ENCODE measurements around the gene PTH1R. TPM values are rescaled to one million over a fixed set of nuclear protein-coding genes. Genes with fewer than 3 reads are reported as not detected.

PTH1R gene
- total RNA-seq, 4 donors from 2014 or later, result 1.1 to 4.2 (median 3.0) TPM

GRCh38 chr3:46944191-46944590 is 66.7 kb downstream of the PTH1R start:
- TF ChIP-seq, protein P1, sequence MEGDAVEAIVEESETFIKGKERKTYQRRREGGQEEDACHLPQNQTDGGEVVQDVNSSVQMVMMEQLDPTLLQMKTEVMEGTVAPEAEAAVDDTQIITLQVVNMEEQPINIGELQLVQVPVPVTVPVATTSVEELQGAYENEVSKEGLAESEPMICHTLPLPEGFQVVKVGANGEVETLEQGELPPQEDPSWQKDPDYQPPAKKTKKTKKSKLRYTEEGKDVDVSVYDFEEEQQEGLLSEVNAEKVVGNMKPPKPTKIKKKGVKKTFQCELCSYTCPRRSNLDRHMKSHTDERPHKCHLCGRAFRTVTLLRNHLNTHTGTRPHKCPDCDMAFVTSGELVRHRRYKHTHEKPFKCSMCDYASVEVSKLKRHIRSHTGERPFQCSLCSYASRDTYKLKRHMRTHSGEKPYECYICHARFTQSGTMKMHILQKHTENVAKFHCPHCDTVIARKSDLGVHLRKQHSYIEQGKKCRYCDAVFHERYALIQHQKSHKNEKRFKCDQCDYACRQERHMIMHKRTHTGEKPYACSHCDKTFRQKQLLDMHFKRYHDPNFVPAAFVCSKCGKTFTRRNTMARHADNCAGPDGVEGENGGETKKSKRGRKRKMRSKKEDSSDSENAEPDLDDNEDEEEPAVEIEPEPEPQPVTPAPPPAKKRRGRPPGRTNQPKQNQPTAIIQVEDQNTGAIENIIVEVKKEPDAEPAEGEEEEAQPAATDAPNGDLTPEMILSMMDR (IDR thresholded peaks at IDR 0.05), result no peak
- TF ChIP-seq POLR2AphosphoS5 (IDR thresholded peaks at IDR 0.05) (no peak), EP300 (IDR thresholded peaks at IDR 0.05) (no peak), POLR2A (IDR thresholded peaks at IDR 0.05) (no peak)
- H3K27me3 ChIP-seq, result no peaks in the 10 kb centered on the region
- peak overlapping the region; percentile 34 for H3K27ac ChIP-seq
- DNase-seq (ENCODE audit: low spot score in 2 of 2), result no peak
- no peaks in the 10 kb centered on the region for H3K9me3 ChIP-seq
- H3K4me1 ChIP-seq, result peaks cover 80% of the 10 kb centered on the region
- peaks cover 16% of the 10 kb centered on the region for H3K36me3 ChIP-seq
- no peak overlapping the region for H3K4me3 ChIP-seq
- 87% methylated on average over 8 of the region's 8 CpGs for WGBS

- Histone ChIP-seq H3K27me3 (no peaks in the 10 kb centered on the region), H3K36me3 (no peaks in the 10 kb centered on the region), H3K27ac (peak overlapping the region; percentile 89), H3K4me3 (no peak overlapping the region), H3K4me1 (peaks cover 91% of the 10 kb centered on the region), H3K9me3 (no peaks in the 10 kb centered on the region)
- no peak for TF ChIP-seq EP300 (IDR thresholded peaks at IDR 0.05)
- peak in 1 of 3 donors; percentile 33 for TF ChIP-seq POLR2AphosphoS5 (IDR thresholded peaks at IDR 0.05)
- DNase-seq (ENCODE audit: low spot score in 2 of 2), result no peak
- 63% methylated on average over 6 of the region's 6 CpGs for WGBS
Measured at GRCh38 chr3:46946416-46946815, 68.9 kb downstream of the PTH1R start.

- H3K27ac ChIP-seq, result peak overlapping the region; percentile 89
- H3K9me3 ChIP-seq, result no peaks in the 10 kb centered on the region
- H3K4me3 ChIP-seq, result no peak overlapping the region
- H3K4me1 ChIP-seq, result peaks cover 92% of the 10 kb centered on the region
- 44% methylated on average over 6 of the region's 7 CpGs for WGBS
- DNase-seq (ENCODE audit: low spot score in 2 of 2), result no peak
- TF ChIP-seq POLR2AphosphoS5 (IDR thresholded peaks at IDR 0.05), result no peak
- no peak for TF ChIP-seq POLR2A (IDR thresholded peaks at IDR 0.05)
- TF ChIP-seq EP300 (IDR thresholded peaks at IDR 0.05), result no peak
- TF ChIP-seq, protein P1 (IDR thresholded peaks at IDR 0.05), result no peak
- no peaks in the 10 kb centered on the region for H3K36me3 ChIP-seq
- H3K27me3 ChIP-seq, result no peaks in the 10 kb centered on the region
Measured at GRCh38 chr3:46946856-46947545, 69.5 kb downstream of the PTH1R start.

- H3K27me3 ChIP-seq, result no peaks in the 10 kb centered on the region
- H3K9me3 ChIP-seq, result no peaks in the 10 kb centered on the region
- peak overlapping the region; percentile 89 for H3K27ac ChIP-seq
- no peak for DNase-seq (ENCODE audit: low spot score in 2 of 2)
- peaks cover 94% of the 10 kb centered on the region for H3K4me1 ChIP-seq
- WGBS, result 45% methylated on average over 2 of the region's 4 CpGs
- H3K4me3 ChIP-seq, result no peak overlapping the region
- TF ChIP-seq EP300 (IDR thresholded peaks at IDR 0.05) (no peak), POLR2AphosphoS5 (IDR thresholded peaks at IDR 0.05) (no peak), POLR2A (IDR thresholded peaks at IDR 0.05) (no peak)
- TF ChIP-seq, protein P1 (IDR thresholded peaks at IDR 0.05), result no peak
- no peaks in the 10 kb centered on the region for H3K36me3 ChIP-seq
Measured at GRCh38 chr3:46947546-46947901, 70.0 kb downstream of the PTH1R start.

DNA sequence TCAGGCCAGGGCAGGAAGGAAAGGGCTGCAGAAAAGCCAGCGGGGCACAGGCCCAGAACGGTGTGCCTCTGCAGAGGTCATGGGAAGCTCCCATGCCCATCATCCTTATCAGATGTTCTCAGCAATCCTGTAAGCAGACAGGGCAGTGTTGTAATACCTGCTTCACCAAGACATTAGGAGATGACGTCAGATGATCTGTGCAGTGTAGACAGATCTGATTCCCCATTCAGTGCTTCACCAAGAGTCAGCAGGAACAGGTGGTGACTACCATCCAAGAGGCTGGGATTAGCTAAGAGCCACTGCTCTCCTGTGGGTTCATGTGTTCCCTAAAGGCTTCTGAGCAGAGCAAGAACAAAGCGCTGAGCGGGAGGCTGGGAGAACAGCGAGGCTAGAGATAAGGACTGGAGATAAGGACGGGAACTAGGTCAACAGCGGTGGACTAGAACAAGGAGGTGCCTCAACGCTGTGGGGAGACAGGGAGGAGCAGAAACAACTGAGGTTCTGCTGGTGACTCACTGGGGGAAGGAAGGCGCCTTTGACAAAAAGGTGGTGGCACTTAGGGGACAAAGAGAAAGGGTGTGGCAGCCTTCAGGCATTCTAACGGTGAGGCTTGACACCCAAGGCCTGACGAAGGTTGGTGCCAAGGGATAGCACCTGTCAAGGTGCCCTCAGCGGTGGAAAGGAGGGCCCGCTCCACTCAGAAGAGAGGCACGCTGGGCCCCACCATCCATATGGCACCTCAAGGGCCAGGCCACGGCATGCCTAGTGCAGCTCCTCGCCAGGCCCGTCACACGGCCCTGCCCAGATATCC is 70.7 kb downstream of the PTH1R start:
- DNase-seq (ENCODE audit: low spot score in 2 of 2), result no peak
- Histone ChIP-seq H3K27me3 (no peaks in the 10 kb centered on the region), H3K4me1 (peaks cover 88% of the 10 kb centered on the region), H3K9me3 (no peaks in the 10 kb centered on the region), H3K27ac (peak overlapping the region; percentile 89), H3K36me3 (no peaks in the 10 kb centered on the region), H3K4me3 (no peak overlapping the region)
- 35% methylated on average over 16 of the region's 19 CpGs for WGBS
- TF ChIP-seq POLR2AphosphoS5 (IDR thresholded peaks at IDR 0.05) (peak in 2 of 3 donors; percentile 48 to 64), EP300 (IDR thresholded peaks at IDR 0.05) (no peak)

Measured in suprapubic skin (tissue), 4 donors.